K562 (cell line): ENCODE results near the gene PLRG1. TPM values are rescaled to one million over a fixed set of nuclear protein-coding genes. Genes with fewer than 3 reads are reported as not detected.

Experiments
- HCFC1 ChIP-seq: IDR thresholded peaks from 2 replicates; pipeline ENCODE4 v1.6.1; 2012; ENCODE audit warnings: low read depth, low read length, improper control_type of control experiment
- ZNF133 ChIP-seq: fragments of 250-450 bp; sonication (Bioruptor Pico); IDR thresholded peaks from 2 replicates; pipeline ENCODE4 v1.4.0; 2020; ENCODE audit warnings: mild to moderate bottlenecking
- ZNF354B ChIP-seq: fragments of 250-450 bp; sonication (Bioruptor Pico); IDR thresholded peaks from 2 replicates; pipeline ENCODE4 v1.4.0; 2020
- polyA plus RNA-seq, 8 experiments: library from polyadenylated mRNA; depleted of rRNA in 4 of 8; stranded (reverse) in 5 of 8; unstranded in 3 of 8; fragments of >200 nt; fragmentation: Nextera tagmentation in 2 of 8; fragmentation: Illumina TruSeq in 1 of 8; extraction: Ambion mirVana in 2 of 8; extraction: Trizol in 1 of 8; gene quantifications; 2 replicates each; pipeline versions ENCODE4 v1.2.1 to v1.2.3, GENCODE V29; 2011 to 2014; ENCODE audit warnings: inconsistent platforms in 1 of 8, missing spikeins in 1 of 8
- total RNA-seq, 7 experiments: library from RNA; depleted of rRNA in 6 of 7; stranded (reverse); fragments of >200 nt in 6 of 7; fragmentation: Illumina TruSeq in 2 of 7; extraction: Trizol in 2 of 7; gene quantifications; 2 replicates each; pipeline versions ENCODE4 v1.2.1 to v1.2.3, GENCODE V29; 2011 to 2021; ENCODE audit warnings: low replicate concordance in 1 of 7
- TF ChIP-seq, protein P1 (sequence below), 2 experiments: fragments of 450-650 bp; formaldehyde crosslinking in 1 of 2; IDR thresholded peaks; 2 replicates each; pipeline versions ENCODE4 v1.4.0 to v1.6.1; 2014 to 2020; ENCODE audit warnings: mild to moderate bottlenecking in 2 of 2, borderline replicate concordance in 1 of 2, low read depth in 1 of 2

The PLRG1 gene
- total and polyA plus RNA-seq, 9 of the 15 experiments (the other 6 are each of a cell fraction or from before 2014, with no cell fraction given), result 48.0 to 248 (median 120) TPM

DNA sequence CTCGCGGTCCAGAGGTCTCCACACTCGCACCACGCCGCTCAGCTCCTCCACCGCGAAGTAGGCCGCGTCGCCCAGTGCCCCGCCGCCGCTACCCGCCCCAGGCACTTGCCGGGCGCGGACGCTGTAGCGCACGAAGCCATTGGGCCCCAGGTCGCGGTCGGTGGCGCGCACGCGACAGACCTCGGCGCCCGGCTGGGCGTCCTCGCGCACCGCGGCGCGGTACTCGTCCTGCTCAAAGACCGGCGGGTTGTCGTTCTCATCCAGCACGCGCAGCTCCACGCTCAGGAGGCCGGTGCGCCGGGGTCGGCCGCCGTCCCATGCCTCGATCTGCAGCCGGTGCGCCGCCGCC, 60.0 kb downstream of the PLRG1 start (continued):
- TF ChIP-seq, protein P1, sequence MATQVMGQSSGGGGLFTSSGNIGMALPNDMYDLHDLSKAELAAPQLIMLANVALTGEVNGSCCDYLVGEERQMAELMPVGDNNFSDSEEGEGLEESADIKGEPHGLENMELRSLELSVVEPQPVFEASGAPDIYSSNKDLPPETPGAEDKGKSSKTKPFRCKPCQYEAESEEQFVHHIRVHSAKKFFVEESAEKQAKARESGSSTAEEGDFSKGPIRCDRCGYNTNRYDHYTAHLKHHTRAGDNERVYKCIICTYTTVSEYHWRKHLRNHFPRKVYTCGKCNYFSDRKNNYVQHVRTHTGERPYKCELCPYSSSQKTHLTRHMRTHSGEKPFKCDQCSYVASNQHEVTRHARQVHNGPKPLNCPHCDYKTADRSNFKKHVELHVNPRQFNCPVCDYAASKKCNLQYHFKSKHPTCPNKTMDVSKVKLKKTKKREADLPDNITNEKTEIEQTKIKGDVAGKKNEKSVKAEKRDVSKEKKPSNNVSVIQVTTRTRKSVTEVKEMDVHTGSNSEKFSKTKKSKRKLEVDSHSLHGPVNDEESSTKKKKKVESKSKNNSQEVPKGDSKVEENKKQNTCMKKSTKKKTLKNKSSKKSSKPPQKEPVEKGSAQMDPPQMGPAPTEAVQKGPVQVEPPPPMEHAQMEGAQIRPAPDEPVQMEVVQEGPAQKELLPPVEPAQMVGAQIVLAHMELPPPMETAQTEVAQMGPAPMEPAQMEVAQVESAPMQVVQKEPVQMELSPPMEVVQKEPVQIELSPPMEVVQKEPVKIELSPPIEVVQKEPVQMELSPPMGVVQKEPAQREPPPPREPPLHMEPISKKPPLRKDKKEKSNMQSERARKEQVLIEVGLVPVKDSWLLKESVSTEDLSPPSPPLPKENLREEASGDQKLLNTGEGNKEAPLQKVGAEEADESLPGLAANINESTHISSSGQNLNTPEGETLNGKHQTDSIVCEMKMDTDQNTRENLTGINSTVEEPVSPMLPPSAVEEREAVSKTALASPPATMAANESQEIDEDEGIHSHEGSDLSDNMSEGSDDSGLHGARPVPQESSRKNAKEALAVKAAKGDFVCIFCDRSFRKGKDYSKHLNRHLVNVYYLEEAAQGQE (IDR thresholded peaks at IDR 0.05; ENCODE audit: borderline replicate concordance), result no peak
- TF ChIP-seq, protein P1 (CRISPR knock-in tag; IDR thresholded peaks at IDR 0.05; ENCODE audit: low read depth), result no peak
- no peak for TF ChIP-seq HCFC1
- no peak for TF ChIP-seq ZNF133 (CRISPR knock-in tag)
- no peak for TF ChIP-seq ZNF354B (CRISPR knock-in tag)
